ENCODE results near the gene TCF4.

Gene TCF4

DNA sequence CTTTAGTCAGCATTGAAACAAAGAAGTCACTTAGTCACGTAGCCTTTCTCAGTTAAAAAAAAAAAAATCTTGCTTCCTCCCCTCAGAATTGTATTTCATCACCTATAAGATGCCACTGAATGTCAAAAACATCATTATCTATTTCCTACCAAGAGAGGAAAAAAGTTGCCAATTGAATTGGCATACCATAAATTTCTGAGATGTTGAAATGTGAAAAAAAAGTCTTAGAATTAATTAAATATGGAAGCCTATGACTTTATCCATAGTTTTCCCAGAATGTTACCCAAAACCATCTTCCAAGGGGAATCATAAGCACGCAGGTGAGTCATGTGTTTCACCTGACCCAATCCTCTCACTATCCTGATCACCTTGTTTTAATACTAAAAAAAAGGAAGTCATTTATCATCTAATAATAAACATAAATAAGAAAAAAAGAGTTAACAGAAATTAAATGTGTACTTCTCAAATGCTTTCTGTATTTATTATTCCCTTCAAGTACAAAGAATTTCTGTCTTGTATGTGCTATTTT, 205.7 kb downstream of the TCF4 start:
- TF ChIP-seq, protein P1, sequence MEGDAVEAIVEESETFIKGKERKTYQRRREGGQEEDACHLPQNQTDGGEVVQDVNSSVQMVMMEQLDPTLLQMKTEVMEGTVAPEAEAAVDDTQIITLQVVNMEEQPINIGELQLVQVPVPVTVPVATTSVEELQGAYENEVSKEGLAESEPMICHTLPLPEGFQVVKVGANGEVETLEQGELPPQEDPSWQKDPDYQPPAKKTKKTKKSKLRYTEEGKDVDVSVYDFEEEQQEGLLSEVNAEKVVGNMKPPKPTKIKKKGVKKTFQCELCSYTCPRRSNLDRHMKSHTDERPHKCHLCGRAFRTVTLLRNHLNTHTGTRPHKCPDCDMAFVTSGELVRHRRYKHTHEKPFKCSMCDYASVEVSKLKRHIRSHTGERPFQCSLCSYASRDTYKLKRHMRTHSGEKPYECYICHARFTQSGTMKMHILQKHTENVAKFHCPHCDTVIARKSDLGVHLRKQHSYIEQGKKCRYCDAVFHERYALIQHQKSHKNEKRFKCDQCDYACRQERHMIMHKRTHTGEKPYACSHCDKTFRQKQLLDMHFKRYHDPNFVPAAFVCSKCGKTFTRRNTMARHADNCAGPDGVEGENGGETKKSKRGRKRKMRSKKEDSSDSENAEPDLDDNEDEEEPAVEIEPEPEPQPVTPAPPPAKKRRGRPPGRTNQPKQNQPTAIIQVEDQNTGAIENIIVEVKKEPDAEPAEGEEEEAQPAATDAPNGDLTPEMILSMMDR (IDR thresholded peaks at IDR 0.05; ENCODE audit: control insufficient read depth, extremely low read depth, insufficient read depth): no peak
- no peak overlapping the region for H3K4me3 ChIP-seq (ENCODE audit: low read depth, low read length)
- no peak for DNase-seq (ENCODE audit: low read depth)

DNA sequence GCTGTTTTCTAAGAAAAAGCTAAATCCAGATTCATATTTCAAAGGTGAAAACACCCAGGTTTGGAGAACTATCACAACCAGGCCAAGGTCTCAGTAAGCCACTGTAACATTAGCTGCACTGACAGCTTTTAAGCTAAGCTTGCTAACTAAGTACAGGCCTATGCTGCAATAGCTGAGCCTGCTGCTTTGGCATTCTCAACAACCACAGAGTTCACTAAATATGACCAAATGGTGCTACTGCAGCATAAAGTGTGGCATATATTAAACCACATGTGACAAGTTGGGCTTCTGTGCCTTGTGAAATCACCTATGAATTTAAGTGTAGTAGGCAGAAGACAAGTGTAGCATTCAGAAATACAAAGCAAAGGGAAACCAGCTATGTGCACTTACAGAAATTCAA, 206.7 kb downstream of the TCF4 start:
- TF ChIP-seq, protein P1 (IDR thresholded peaks at IDR 0.05; ENCODE audit: control insufficient read depth, extremely low read depth, insufficient read depth): no peak
- no peak for DNase-seq (ENCODE audit: low read depth)
- no peak overlapping the region for H3K4me3 ChIP-seq (ENCODE audit: low read depth, low read length)

DNA sequence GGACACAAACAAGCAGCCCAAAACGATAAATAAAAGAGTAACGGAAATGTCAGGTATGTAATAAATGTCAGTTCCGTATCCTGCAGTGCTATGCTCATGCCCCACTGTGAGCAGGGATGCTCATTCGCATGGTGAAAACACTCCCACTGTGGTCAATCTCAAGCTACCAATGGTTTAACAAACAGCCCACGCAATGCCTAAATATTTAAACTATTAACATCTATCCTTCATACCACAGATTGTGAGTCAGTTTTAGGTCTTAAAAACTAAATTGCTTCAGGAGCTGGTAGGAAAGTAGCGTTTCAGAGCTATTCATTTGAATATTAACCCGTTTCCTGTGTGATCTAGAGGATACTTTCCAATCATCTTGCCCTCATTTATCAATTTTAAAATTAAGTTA, 207.4 kb downstream of the TCF4 start:
- TF ChIP-seq, protein P1 (IDR thresholded peaks at IDR 0.05; ENCODE audit: control insufficient read depth, extremely low read depth, insufficient read depth): no peak
- no peak for DNase-seq (ENCODE audit: low read depth)
- no peak overlapping the region for H3K4me3 ChIP-seq (ENCODE audit: low read depth, low read length)

DNA sequence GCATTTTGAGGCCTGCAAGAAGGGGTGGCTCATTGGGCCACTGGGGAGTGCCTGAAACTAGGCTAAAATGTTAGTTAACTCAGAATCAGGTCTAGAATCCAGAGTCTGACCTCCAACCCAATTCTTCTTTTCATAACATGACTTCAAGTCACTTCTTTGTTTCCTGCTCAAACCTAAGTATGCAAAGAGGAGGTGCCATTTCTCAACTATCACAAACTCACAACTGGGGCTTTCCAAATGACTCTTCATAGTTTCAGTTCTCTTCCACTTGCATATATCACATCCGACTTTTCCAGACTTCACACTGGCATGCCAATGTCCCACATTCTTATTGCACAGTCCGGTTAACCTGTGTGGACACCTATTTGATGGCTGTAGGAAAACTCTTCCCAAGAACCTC, 211.6 kb downstream of the TCF4 start:
- TF ChIP-seq, protein P1 (IDR thresholded peaks at IDR 0.05; ENCODE audit: control insufficient read depth, extremely low read depth, insufficient read depth): no peak
- DNase-seq (ENCODE audit: low read depth): no peak

DNA sequence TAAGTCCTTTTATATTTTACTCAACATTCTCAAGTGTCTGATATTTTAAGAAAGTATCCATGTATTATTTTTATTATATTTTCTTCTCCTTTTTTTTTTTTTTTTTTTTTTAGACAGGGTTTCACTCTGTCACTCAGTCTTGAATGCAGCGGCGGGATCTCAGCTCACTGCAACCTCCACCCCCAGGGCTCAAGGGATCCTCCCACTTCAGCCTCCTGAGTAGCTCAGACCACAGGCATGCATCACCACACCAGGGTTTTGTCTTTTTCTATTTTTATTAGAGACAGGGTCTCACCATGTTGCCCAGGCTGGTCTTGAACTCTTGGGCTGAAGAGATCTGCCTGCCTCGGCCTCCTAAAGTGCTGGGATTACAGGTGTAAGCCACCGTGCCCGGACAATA, 212.1 kb downstream of the TCF4 start:
- no peak overlapping the region for H3K4me3 ChIP-seq (ENCODE audit: low read depth, low read length)
- TF ChIP-seq, protein P1 (IDR thresholded peaks at IDR 0.05; ENCODE audit: control insufficient read depth, extremely low read depth, insufficient read depth): no peak
- DNase-seq (ENCODE audit: low read depth): no peak

More for the DNA sequence above, 211.6 kb downstream of the TCF4 start:
- no peak overlapping the region for H3K4me3 ChIP-seq (ENCODE audit: low read depth, low read length)

DNA sequence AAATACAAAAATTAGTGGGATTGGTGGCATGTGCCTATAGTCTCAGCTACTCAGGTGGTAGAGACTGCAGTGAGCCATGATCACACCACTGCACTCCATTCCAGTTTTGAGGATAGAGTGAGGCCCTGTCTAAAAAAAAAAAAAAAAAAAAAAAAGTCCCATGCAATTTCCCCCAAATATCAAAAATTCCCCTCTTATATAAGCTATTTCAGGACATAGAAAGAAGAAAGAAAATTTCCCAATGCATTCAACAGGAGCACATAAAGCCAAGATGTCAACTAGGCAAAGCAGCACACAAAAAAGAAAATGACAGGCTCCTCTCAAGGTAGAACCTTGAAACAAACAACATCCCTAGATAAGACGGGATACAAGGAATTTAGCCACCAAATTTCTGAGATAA, 213.3 kb downstream of the TCF4 start:
- no peak overlapping the region for H3K4me3 ChIP-seq (ENCODE audit: low read depth, low read length)

DNA sequence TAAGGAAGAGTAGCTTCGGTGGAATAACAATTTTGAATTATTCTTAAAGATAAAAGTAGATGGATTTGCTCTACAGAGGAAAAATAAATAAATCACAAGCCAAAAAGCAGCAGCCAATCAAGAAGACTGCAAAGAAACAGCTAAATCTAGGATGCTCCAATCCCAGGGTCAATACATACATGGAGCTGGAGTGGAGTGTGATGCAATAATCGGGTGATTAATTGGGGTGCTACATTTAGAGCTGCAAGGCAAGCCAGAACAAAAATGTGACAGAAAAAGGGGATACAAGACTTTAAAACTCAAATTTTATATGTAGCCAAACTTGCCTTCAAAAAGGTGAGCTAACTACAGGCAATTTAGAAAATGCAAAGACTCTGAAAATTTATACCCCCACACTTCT, 215.8 kb downstream of the TCF4 start:
- no peak for DNase-seq (ENCODE audit: low read depth)
- TF ChIP-seq, protein P1 (IDR thresholded peaks at IDR 0.05; ENCODE audit: control insufficient read depth, extremely low read depth, insufficient read depth): no peak
- no peak overlapping the region for H3K4me3 ChIP-seq (ENCODE audit: low read depth, low read length)

More for the DNA sequence above, 213.3 kb downstream of the TCF4 start:
- DNase-seq (ENCODE audit: low read depth): no peak
- TF ChIP-seq, protein P1 (IDR thresholded peaks at IDR 0.05; ENCODE audit: control insufficient read depth, extremely low read depth, insufficient read depth): no peak
